Upper lobe of right lung (tissue), 1 donor: ENCODE data around the gene PRICKLE1. TPM values are rescaled to one million over a fixed set of nuclear protein-coding genes. Genes with fewer than 3 reads are reported as not detected.

Experiments
- ATAC-seq: fragments of 200-7000 bp; cut with Tn5 transposase; one replicate; pipeline ENCODE4 v1.9.1; 2020; ENCODE audit warnings: mild to moderate bottlenecking, moderate library complexity
- DNase-seq: peaks from one replicate; pipeline ENCODE4 v3.0.0-alpha.2; 2020
- H3K27ac ChIP-seq: fragments of 200-600 bp; one replicate; pipeline ENCODE4 v1.8.0; 2022
- H3K27me3 ChIP-seq: fragments of 200-600 bp; one replicate; pipeline ENCODE4 v1.8.0; 2022; ENCODE audit warnings: mild to moderate bottlenecking
- H3K36me3 ChIP-seq: fragments of 200-600 bp; one replicate; pipeline ENCODE4 v1.8.0; 2022
- H3K4me1 ChIP-seq: fragments of 200-600 bp; one replicate; pipeline ENCODE4 v1.8.0; 2022
- H3K4me3 ChIP-seq: fragments of 200-600 bp; one replicate; pipeline ENCODE4 v1.8.0; 2022; ENCODE audit warnings: mild to moderate bottlenecking
- H3K9me3 ChIP-seq: fragments of 200-600 bp; one replicate; pipeline ENCODE4 v1.8.0; 2022
- CTCF ChIP-seq: fragments of 200-600 bp; IDR thresholded peaks from one replicate; pipeline ENCODE4 v1.8.0; 2022; ENCODE audit warnings: antibody characterized with exemption
- intact Hi-C: fragments of 100-400 bp; cut with DNase I; formaldehyde crosslinking; loops from one replicate; pipeline ENCODE4 v1.11.0; 2022
- total RNA-seq: library from RNA; stranded (reverse); fragmentation: NEBNext Ultra II Directional; extraction: Animal tissue kit (Norgen Biotek cat#: 25700); gene quantifications from one replicate; pipeline ENCODE4 v1.2.1, GENCODE V29; 2021
- donor health status: DM: no; HTN: yes; CAD: no; lungs with severe emphysema.

PRICKLE1 gene
- total RNA-seq, 1 donor from 2014 or later, result 18.4 TPM

- no peak for TF ChIP-seq CTCF
- H3K36me3 ChIP-seq, result no peaks in the 10 kb centered on the region
- ATAC-seq, result no peak
Observed at GRCh38 chr12:42606471-42606870, 16.9 kb upstream of the PRICKLE1 start.

GRCh38 chr12:42605685-42606084 lies 16.1 kb upstream of the PRICKLE1 start:
- H3K4me1 ChIP-seq, result no peaks in the 10 kb centered on the region

More at GRCh38 chr12:42606471-42606870, 16.9 kb upstream of the PRICKLE1 start:
- Histone ChIP-seq H3K4me3 (no peak overlapping the region), H3K4me1 (no peaks in the 10 kb centered on the region), H3K9me3 (no peaks in the 10 kb centered on the region), H3K27me3 (no peaks in the 10 kb centered on the region), H3K27ac (no peak overlapping the region)
- intact Hi-C loops, result no loop called here
- DNase-seq, result no peak

GRCh38 chr12:42603246-42603990 lies 13.9 kb upstream of the PRICKLE1 start:
- no peaks in the 10 kb centered on the region for H3K36me3 ChIP-seq
- intact Hi-C loops, result no loop called here
- H3K4me1 ChIP-seq, result no peaks in the 10 kb centered on the region
- H3K4me3 ChIP-seq, result no peak overlapping the region
- H3K27me3 ChIP-seq, result no peaks in the 10 kb centered on the region
- no peaks in the 10 kb centered on the region for H3K9me3 ChIP-seq
- no peak overlapping the region for H3K27ac ChIP-seq
- ATAC-seq (no peak), DNase-seq (no peak)
- no peak for TF ChIP-seq CTCF

More at GRCh38 chr12:42605685-42606084, 16.1 kb upstream of the PRICKLE1 start:
- H3K27ac ChIP-seq, result no peak overlapping the region
- no peaks in the 10 kb centered on the region for H3K9me3 ChIP-seq
- DNase-seq, result no peak
- intact Hi-C loops, result no loop called here
- H3K27me3 ChIP-seq, result no peaks in the 10 kb centered on the region
- H3K36me3 ChIP-seq, result no peaks in the 10 kb centered on the region
- TF ChIP-seq CTCF, result no peak
- H3K4me3 ChIP-seq, result no peak overlapping the region
- no peak for ATAC-seq

GRCh38 chr12:42593874-42594273 lies 4.3 kb upstream of the PRICKLE1 start:
- H3K4me3 ChIP-seq, result no peak overlapping the region
- no peak for ATAC-seq
- no peak for DNase-seq

GRCh38 chr12:42590330-42590934 lies 886 bp upstream of the PRICKLE1 start:
- H3K27me3 ChIP-seq, result peaks cover 10% of the 10 kb centered on the region
- ATAC-seq (peak; percentile 42), DNase-seq (no peak)
- intact Hi-C loops, result no loop called here
- TF ChIP-seq CTCF, result no peak
- H3K4me3 ChIP-seq, result peak overlapping the region; percentile 82
- H3K27ac ChIP-seq, result no peak overlapping the region
- peaks cover 25% of the 10 kb centered on the region for H3K4me1 ChIP-seq
- no peaks in the 10 kb centered on the region for H3K36me3 ChIP-seq
- H3K9me3 ChIP-seq, result no peaks in the 10 kb centered on the region

More at GRCh38 chr12:42593874-42594273, 4.3 kb upstream of the PRICKLE1 start:
- TF ChIP-seq CTCF, result no peak
- intact Hi-C loops, result no loop called here
- Histone ChIP-seq H3K36me3 (no peaks in the 10 kb centered on the region), H3K4me1 (peaks cover 11% of the 10 kb centered on the region), H3K27ac (no peak overlapping the region), H3K9me3 (no peaks in the 10 kb centered on the region), H3K27me3 (peaks cover 5% of the 10 kb centered on the region)
